Activated effector memory CD4-positive, alpha-beta T cell treated with anti-CD3 and anti-CD28 coated beads, Interleukin-2, amount 50 U/mL, for 16 hours (primary cell): ENCODE results near the gene SH2D1B.

Experiments used
- DNase-seq: peaks from one replicate; pipeline ENCODE4 v3.0.0-alpha.2; 2020

Gene SH2D1B

GRCh38 chr1:162380061-162380846 lies 31.7 kb downstream of the SH2D1B start:
- DNase-seq: no peak

GRCh38 chr1:162376691-162377090 lies 35.2 kb downstream of the SH2D1B start, which contains the start of gene SPATA46:
TSS of gene SPATA46 (minus strand) at chr1:162376854. CDS start at chr1:162376790, 64 bp downstream.
- no peak for DNase-seq

DNA sequence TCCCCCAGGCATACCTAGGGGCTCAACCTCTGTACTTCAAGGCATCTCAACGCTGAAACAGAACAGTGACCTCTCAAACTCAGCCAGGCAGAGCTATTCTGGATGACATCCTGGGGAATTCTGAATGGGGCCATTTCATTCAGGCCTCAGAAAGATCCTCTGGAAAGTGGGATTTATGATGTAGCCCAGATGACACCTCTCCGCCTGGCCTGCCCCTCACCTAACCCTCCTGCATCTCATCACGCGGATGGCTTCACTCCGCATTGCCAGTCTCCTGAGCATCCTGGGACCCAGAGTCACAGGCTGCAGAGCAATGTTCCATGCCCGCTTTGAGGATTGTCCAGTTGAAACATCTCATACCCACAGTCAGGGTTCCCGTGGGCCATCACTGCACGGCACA lies 36.5 kb downstream of the SH2D1B start:
- no peak for DNase-seq

GRCh38 chr1:162374406-162374805 lies 37.5 kb downstream of the SH2D1B start:
- DNase-seq: no peak

DNA sequence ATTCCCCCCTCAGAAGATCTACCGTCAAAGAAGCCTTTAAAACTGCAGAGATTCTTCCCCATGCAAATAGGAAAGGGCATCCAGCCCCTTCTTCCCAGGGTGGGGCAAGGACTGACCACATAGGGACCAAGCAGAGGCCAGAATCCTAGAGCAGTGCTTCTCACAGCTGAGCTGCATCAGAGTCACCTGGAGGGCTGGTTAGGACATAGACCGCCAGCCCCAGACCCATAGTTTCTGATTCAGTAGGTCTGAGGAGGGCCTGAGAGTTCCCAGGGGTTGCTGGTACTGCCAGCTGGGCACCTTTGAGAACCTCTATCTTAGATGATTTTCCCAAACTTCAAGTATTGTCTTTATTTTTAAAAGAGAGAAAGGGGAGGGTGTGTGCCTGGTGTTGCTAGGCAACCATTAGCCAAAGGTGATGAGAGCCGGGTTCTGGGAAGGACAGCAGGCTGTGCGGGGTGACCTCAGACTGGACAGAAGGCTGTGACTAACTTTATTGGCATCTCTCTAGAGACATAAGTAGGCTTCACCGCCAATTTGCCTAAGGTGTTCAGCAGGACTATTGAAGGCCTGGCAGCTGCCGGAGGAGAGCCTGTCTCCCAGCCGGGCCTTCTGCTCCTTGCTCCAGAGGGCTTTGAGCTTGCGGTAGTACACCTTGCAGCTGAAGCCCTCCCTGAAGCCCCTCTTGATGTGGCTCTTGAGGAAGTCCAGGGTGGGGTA lies 38.2 kb downstream of the SH2D1B start:
- DNase-seq: no peak

DNA sequence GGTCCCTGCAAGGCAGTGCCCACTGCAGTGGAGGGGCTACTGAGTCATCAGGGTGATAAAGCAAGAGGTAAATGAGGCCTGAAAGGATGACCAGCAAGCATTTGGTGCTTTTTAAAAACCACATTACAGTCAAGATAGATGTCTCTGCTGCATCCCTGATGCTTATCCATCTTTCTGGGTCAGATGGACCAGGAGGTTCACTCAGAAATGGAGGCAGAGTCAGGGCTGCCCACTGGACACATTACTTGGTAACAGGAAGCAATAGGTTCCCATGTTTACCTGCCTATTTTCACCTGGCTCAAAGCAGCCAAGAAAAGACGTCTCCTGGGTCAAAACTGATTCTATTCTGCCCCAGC lies 38.9 kb downstream of the SH2D1B start:
- no peak for DNase-seq

DNA sequence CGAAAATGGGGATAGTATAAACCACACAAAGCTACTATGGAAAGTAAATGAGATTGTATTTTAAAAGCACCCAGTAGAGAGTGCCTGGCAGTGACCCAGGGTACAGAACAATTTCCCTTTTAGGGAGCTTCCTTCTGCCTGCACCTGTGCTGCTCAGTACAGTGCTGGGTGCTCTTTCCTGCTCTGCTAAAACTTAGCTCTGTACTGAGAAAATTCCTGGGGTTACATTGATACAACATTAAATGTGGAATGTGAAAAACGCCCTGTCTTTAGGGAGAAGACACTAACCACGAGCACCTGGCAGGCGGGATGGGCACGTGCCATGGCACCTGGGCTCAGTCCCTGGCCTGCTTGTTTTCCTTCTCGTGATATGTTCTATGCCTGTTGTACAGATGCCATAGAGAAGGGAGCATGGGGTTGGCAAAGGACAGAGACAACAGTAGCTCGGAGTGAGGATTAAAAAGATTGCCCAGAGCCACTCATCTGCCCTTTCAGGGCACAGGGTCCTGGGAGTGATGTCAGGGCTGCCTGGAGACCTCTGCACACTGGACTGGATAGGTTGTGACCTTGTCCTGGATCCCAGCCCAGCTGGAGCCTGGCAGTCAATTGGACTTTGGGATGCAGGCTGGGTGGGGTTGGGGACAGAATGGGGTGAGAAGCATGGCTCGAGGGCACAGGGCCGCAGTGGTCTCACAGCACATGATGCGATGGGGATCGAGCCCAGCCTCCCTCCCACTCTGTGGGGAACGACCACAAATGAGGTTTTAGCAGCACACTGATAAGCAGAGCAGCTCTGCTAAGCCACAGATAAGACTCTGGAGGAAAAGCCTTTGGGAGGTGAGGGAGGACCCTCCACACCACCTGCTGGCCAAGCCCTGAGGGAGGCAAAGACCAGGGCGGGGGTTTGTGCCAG lies 39.5 kb downstream of the SH2D1B start:
- DNase-seq: no peak

- no peak for DNase-seq
Measured at GRCh38 chr1:162371611-162372010, 40.3 kb downstream of the SH2D1B start.

- DNase-seq: no peak
Measured at GRCh38 chr1:162370721-162371120, 41.2 kb downstream of the SH2D1B start.

GRCh38 chr1:162370161-162370560 lies 41.8 kb downstream of the SH2D1B start:
- no peak for DNase-seq

GRCh38 chr1:162369571-162369970 lies 42.4 kb downstream of the SH2D1B start:
- no peak for DNase-seq

DNA sequence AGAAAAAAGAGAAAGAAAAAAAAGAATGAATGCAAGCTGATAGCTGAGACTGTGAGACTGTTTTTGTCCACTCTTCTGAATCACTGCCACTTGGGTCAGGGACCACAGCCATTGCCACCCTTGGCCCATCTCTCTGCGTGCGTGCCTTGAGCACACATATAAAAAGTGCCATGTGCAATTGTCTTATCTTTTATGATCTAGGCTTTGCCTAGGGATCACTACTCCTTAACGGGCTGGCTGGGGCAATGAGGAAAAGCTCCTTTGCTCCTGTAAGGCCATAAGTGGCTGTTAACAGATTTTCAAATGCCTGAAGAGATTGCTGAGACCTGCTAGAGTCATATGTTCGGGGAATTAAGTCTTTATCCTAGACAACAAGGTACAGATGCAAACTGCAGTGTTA lies 43.5 kb downstream of the SH2D1B start:
- DNase-seq: no peak

DNA sequence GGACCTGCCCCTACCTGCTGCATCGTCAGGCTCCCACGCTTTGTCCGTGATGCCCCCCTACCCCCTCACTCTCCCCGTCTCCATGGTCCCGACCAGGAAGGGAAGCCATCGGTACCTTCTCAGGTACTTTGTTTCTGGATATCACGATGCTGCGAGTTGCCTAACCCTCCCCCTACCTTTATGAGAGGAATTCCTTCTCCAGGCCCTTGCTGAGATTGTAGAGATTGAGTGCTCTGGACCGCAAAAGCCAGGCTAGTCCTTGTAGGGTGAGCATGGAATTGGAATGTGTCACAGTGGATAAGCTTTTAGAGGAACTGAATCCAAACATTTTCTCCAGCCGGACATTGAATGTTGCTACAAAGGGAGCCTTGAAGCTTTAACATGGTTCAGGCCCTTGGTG lies 44.2 kb downstream of the SH2D1B start:
- DNase-seq: no peak

DNA sequence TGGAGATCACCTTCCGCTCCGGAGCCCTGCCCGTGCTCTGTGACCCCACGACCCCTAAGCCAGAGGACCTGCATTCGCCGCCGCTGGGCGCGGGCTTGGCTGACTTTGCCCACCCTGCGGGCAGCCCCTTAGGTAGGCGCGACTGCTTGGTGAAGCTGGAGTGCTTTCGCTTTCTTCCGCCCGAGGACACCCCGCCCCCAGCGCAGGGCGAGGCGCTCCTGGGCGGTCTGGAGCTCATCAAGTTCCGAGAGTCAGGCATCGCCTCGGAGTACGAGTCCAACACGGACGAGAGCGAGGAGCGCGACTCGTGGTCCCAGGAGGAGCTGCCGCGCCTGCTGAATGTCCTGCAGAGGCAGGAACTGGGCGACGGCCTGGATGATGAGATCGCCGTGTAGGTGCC lies 44.9 kb downstream of the SH2D1B start:
- DNase-seq: no peak

- DNase-seq: no peak
Measured at GRCh38 chr1:162366671-162367070, 45.3 kb downstream of the SH2D1B start.

DNA sequence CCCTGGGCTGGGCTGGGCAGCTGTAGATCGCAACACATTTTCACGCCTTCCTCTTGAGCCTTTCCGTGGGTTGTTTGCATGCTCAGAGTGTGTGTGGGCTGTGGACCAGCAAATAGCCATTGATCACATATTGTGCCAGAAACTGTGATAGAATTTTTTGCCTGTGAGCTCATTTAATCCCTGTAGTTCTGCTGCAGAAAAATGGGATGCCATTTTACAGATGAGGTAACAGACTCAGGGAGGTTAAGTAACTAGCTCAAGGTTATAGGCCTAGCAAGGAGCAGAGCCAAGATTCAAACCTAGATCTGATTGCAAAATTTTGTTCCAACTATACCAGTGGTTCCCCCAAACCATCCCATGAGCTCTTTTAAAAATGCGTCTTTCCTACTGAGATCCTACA lies 45.8 kb downstream of the SH2D1B start:
- DNase-seq: no peak

DNA sequence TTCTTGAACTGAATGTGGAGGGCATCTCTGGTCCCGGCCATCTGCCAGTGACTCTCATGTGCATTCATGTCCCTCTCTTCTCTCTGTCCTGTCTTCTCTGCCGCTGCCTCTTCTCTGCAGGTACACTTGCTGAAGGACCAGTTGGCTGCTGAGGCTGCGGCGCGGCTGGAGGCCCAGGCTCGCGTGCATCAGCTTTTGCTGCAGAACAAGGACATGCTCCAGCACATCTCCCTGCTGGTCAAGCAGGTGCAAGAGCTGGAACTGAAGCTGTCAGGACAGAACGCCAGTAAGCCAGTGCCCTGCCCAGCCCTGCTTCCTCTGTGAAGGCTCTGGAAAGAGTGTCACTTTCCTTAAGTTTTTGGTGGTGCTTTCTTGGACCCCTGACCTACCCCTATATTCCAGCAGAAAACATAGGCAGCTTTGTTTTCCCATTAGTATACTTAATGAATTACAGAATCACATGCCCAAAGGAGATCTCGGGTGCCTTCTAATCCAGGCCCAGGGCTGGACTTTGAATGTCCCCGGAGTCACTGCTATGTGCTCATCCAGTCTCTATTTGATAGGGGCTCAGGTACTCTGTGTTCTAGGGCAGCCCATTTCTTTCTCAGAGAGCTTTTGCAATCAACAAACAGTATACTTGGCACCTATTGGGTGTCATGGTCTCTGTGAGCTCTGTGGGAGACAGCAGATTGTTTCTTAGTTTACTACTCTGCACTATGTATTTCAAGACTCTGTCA lies 46.5 kb downstream of the SH2D1B start:
- DNase-seq: no peak

DNA sequence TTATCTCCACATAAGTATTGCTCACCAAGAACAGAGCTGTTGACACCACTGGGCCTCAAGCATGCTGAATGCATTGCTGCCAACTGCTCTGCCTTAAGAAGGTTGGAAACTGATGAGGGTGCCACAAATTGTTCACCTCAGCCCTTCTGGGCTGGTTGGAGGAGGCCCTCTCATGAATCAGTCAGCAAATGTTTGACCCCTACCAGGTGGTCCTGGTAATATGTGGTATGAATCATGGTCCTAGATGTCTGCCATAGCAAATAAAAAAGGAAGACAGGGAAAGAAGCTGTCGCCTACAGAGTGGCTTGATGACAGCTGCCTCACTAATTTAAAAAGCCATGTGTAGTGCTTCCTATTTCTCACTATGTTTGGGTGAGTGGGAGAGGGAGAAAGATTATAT lies 47.4 kb downstream of the SH2D1B start:
- no peak for DNase-seq

- DNase-seq: no peak
Measured at GRCh38 chr1:162363823-162364222, 48.1 kb downstream of the SH2D1B start.

GRCh38 chr1:162361349-162361748 lies 50.6 kb downstream of the SH2D1B start:
- DNase-seq: no peak

DNA sequence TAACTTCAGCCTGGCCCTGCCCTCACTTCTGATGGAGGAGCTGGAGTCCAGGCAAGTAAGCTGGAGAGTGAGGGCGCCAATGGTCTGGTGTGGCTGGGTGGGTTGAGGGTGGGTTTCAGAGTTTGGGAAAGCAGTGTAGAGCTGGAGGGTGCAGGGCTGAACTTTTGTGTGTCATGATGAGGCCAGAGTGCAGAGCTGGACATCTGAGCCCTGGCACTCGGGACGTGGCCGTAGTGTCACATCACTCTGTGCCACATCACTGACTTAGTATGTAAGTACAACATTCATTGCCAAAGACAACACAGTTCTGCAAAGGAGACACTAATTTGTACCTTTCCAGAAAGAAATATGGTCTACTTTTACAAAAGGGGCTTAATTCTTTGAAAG lies 51.1 kb downstream of the SH2D1B start:
- DNase-seq: no peak

DNA sequence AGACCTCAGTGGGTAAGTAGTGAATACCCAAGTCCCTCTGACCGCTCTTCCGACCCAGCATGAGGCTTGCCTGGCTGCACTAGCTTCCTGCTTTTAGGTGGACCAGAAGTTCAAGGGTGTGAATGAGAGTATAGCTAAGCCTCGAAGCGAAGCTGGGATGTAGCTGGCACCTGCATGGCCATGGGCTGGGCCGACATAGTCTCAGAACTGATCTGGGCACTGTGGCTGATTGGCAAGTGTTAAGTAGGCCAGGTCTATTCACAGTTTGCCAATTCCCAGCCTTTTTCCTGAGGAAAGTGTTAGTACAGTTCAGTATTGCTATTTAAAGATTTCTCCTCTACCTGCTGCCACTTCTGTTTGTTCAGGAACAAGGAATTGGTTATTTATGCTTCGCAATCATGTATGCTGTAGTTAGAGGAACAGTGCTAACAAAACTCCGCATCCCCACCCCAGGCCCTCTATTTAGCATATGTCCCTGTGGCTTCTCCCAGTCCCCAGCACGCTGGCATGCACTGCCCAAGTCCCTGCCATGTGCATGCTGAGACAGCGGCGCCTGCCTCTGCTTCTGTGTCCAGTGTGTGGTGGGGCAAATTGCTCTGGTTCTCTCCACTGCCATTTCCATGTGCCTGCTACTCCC lies 51.6 kb downstream of the SH2D1B start:
- no peak for DNase-seq
